Sigmoid colon (tissue), 4 donors: Measurements from ENCODE around the gene LHX8.

Experiments used
- CTCF ChIP-seq, 4 experiments: fragments of 450-650 bp in 3 of 4; fragments of 200-600 bp in 1 of 4; IDR thresholded peaks; one replicate each; pipeline ENCODE4 v1.5.1; 2016 to 2019; ENCODE audit warnings: antibody characterized with exemption in 4 of 4, mild to moderate bottlenecking in 3 of 4, moderate library complexity in 2 of 4
- EP300 ChIP-seq, 4 donors: sonication (generic); formaldehyde crosslinking; IDR thresholded peaks; one replicate each; pipeline ENCODE4 v1.6.1; 2017; ENCODE audit warnings: antibody characterized with exemption in 4 of 4
- POLR2A ChIP-seq, 2 donors: fragments of 450-650 bp; IDR thresholded peaks; one replicate each; pipeline ENCODE4 v1.6.1; 2016; ENCODE audit warnings: antibody characterized with exemption in 2 of 2, mild to moderate bottlenecking in 2 of 2, moderate library complexity in 2 of 2
- POLR2AphosphoS5 ChIP-seq, 4 donors: sonication (generic); formaldehyde crosslinking; IDR thresholded peaks; one replicate each; pipeline ENCODE4 v1.6.1; 2017; ENCODE audit warnings: antibody characterized with exemption in 4 of 4

- TF ChIP-seq CTCF (IDR thresholded peaks at IDR 0.05) (no peak), POLR2AphosphoS5 (IDR thresholded peaks at IDR 0.05) (peak in 2 of 4 donors; percentile 32 to 42), POLR2A (IDR thresholded peaks at IDR 0.05) (no peak), EP300 (IDR thresholded peaks at IDR 0.05) (no peak)
These were observed 1.5 kb downstream of the LHX8 start for GRCh38 chr1:75135573-75136194.
